A549 (cell line): ENCODE measurements around the gene DIS3L2.

Source experiments
- RAD21 ChIP-seq, 2 experiments: fragments of >200 bp in 1 of 2; sonication (Bioruptor Twin) in 1 of 2; formaldehyde crosslinking in 1 of 2; IDR thresholded peaks in 1 of 2; conservative IDR thresholded peaks in 1 of 2; 2 replicates in 1 of 2; 3 replicates in 1 of 2; pipeline ENCODE4 v1.6.1; 2012 to 2018; ENCODE audit warnings: inconsistent platforms in 1 of 2
- TF ChIP-seq, protein P1 (sequence below): IDR thresholded peaks from 2 replicates; pipeline ENCODE4 v1.6.1; 2012
- TF ChIP-seq, protein P2 (sequence below): fragments of >200 bp; sonication (Bioruptor Twin); formaldehyde crosslinking; IDR thresholded peaks from 3 replicates; pipeline ENCODE4 v1.5.1; 2016

DNA sequence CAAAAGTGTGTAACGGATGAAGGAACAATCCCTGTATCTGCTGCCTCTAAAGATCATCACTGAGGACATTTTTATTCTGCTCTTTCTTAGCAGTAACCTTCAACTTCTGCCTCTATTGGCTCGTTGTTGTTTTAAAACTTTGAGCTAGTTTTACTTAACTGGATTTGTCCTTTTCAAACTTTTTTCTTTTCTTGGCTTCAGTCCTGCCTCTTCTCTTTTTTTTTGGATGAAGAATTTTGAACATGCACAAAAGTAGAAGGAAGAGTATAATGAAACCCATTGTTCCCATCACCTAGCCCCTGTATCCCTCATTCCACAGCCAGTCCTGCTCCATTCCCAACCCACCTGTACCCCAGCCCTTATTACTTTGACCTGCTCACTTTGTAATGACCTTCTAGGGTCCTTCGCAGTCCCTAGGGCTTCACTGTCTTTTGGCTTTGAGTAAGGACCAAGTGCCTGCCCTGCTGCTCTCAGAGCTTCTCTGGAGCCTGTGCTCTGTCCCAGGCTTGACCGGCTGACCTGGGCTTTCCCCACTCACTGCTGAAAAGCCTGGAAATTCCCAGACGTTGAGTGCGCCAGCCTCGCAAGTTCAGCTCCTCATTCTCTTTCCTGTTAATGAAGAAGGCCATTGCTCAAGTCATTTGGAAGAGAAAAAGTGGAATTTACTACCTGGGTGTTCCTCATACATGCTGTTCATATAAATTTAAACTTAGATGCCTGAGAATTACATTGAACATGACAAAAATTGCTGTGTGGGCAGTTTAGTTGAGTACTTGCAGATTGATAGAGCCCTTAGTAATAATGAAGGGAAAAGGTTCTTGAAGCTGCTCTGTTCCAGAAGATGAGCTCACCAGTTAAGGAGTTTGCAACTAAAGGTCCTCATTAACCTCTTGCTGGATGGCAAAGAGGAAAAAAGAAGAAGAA, 267.7 kb downstream of the DIS3L2 start:
- TF ChIP-seq, protein P1, sequence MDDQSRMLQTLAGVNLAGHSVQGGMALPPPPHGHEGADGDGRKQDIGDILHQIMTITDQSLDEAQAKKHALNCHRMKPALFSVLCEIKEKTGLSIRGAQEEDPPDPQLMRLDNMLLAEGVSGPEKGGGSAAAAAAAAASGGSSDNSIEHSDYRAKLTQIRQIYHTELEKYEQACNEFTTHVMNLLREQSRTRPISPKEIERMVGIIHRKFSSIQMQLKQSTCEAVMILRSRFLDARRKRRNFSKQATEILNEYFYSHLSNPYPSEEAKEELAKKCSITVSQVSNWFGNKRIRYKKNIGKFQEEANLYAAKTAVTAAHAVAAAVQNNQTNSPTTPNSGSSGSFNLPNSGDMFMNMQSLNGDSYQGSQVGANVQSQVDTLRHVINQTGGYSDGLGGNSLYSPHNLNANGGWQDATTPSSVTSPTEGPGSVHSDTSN = no peak
- TF ChIP-seq RAD21 (conservative IDR thresholded peaks at IDR 0.05 in 1 of 2, IDR thresholded peaks at IDR 0.05 in 1 of 2) = no peak
- TF ChIP-seq, protein P2, sequence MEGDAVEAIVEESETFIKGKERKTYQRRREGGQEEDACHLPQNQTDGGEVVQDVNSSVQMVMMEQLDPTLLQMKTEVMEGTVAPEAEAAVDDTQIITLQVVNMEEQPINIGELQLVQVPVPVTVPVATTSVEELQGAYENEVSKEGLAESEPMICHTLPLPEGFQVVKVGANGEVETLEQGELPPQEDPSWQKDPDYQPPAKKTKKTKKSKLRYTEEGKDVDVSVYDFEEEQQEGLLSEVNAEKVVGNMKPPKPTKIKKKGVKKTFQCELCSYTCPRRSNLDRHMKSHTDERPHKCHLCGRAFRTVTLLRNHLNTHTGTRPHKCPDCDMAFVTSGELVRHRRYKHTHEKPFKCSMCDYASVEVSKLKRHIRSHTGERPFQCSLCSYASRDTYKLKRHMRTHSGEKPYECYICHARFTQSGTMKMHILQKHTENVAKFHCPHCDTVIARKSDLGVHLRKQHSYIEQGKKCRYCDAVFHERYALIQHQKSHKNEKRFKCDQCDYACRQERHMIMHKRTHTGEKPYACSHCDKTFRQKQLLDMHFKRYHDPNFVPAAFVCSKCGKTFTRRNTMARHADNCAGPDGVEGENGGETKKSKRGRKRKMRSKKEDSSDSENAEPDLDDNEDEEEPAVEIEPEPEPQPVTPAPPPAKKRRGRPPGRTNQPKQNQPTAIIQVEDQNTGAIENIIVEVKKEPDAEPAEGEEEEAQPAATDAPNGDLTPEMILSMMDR = no peak
